Measurements from ENCODE around the gene AMER2. TPM values are rescaled to one million over a fixed set of nuclear protein-coding genes. Genes with fewer than 3 reads are reported as not detected.

The AMER2 gene
- total and polyA plus RNA-seq, 9 of the 15 experiments (the other 6 are each of a cell fraction or from before 2014, with no cell fraction given): not detected

GRCh38 chr13:25174304-25174703, 2.2 kb upstream of the AMER2 start (continued):
- TF ChIP-seq, protein P1, sequence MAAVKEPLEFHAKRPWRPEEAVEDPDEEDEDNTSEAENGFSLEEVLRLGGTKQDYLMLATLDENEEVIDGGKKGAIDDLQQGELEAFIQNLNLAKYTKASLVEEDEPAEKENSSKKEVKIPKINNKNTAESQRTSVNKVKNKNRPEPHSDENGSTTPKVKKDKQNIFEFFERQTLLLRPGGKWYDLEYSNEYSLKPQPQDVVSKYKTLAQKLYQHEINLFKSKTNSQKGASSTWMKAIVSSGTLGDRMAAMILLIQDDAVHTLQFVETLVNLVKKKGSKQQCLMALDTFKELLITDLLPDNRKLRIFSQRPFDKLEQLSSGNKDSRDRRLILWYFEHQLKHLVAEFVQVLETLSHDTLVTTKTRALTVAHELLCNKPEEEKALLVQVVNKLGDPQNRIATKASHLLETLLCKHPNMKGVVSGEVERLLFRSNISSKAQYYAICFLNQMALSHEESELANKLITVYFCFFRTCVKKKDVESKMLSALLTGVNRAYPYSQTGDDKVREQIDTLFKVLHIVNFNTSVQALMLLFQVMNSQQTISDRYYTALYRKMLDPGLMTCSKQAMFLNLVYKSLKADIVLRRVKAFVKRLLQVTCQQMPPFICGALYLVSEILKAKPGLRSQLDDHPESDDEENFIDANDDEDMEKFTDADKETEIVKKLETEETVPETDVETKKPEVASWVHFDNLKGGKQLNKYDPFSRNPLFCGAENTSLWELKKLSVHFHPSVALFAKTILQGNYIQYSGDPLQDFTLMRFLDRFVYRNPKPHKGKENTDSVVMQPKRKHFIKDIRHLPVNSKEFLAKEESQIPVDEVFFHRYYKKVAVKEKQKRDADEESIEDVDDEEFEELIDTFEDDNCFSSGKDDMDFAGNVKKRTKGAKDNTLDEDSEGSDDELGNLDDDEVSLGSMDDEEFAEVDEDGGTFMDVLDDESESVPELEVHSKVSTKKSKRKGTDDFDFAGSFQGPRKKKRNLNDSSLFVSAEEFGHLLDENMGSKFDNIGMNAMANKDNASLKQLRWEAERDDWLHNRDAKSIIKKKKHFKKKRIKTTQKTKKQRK (IDR thresholded peaks at IDR 0.05; ENCODE audit: borderline replicate concordance, low read depth, low read length): no peak
- TF ChIP-seq FOXK1 (CRISPR knock-in tag; IDR thresholded peaks at IDR 0.05; ENCODE audit: borderline replicate concordance) (no peak), ELK1 (CRISPR knock-in tag; IDR thresholded peaks at IDR 0.05) (no peak), RBM17 (IDR thresholded peaks at IDR 0.05; ENCODE audit: borderline replicate concordance, low read depth, low read length) (no peak), NFATC3 (IDR thresholded peaks at IDR 0.05) (no peak), MIER1 (IDR thresholded peaks at IDR 0.05; ENCODE audit: low read depth) (no peak), CTBP1 (IDR thresholded peaks at IDR 0.05; ENCODE audit: borderline replicate concordance) (no peak), TEAD2 (tag; IDR thresholded peaks at IDR 0.05) (no peak), SUPT5H (IDR thresholded peaks at IDR 0.05) (no peak)

Measured in K562 (cell line).